Right lobe of liver (tissue), 4 donors: ENCODE data around the gene CERK.

Source experiments
- POLR2A ChIP-seq: fragments of 450-650 bp; IDR thresholded peaks from one replicate; pipeline ENCODE4 v1.6.1; 2017; ENCODE audit warnings: antibody characterized with exemption, mild to moderate bottlenecking
- TF ChIP-seq, protein P1 (sequence below), 4 donors: fragments of 200-600 bp in 3 of 4; fragments of 450-650 bp in 1 of 4; IDR thresholded peaks; one replicate each; pipeline versions ENCODE4 v1.5.1 to v1.8.0; 2016 to 2022; ENCODE audit warnings: antibody characterized with exemption in 4 of 4, mild to moderate bottlenecking in 2 of 4
- donor health status: DM: no; HTN: no; CAD: no.
- donor health status: DM: no; HTN: no; CAD: no.
- donor health status: DM: no; HTN: yes; CAD: no.

DNA sequence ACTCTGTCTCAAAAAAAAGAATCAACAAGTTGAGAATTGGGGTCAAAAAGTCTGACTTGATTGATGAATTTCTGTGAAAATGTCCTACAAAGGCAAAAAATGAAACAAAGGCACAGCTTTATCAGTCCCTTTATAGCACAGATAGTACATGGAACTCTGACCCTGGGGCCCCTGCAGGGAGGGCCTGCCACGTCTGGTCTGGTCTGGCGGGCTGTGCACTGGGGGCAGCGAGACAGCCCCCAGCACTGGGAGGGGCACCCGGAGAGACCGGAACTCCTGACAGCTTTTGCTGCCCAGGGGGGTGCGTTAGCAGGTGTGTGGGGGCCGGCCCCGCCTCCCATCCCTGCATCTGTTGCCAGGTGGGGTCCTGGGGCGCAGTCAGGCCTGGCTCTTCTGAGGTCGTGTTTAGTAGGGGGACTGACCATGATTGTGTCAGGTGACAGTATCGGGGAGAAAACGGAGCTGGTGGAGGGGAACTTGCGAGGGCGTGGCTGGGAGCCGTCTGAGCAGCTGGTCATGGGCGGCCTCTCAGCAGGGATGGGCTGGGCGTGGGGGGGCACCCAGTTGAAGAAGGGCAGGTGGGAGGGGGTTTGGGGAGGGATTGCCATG, 66.1 kb downstream of the CERK start:
- TF ChIP-seq, protein P1, sequence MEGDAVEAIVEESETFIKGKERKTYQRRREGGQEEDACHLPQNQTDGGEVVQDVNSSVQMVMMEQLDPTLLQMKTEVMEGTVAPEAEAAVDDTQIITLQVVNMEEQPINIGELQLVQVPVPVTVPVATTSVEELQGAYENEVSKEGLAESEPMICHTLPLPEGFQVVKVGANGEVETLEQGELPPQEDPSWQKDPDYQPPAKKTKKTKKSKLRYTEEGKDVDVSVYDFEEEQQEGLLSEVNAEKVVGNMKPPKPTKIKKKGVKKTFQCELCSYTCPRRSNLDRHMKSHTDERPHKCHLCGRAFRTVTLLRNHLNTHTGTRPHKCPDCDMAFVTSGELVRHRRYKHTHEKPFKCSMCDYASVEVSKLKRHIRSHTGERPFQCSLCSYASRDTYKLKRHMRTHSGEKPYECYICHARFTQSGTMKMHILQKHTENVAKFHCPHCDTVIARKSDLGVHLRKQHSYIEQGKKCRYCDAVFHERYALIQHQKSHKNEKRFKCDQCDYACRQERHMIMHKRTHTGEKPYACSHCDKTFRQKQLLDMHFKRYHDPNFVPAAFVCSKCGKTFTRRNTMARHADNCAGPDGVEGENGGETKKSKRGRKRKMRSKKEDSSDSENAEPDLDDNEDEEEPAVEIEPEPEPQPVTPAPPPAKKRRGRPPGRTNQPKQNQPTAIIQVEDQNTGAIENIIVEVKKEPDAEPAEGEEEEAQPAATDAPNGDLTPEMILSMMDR (IDR thresholded peaks at IDR 0.05) = no peak
- no peak for TF ChIP-seq POLR2A
